ENCODE results near the gene CBX1.
"Not testable (repeated sequence)": the region's sequence is repeated elsewhere in the genome, so short reads cannot be mapped to it uniquely, and the experiment has no call there.

CBX1 gene

GRCh38 chr17:48123111-48123510, 21.8 kb upstream of the CBX1 start:
- DNase-seq (ENCODE audit: low read depth): no peak

GRCh38 chr17:48122665-48123045, 21.4 kb upstream of the CBX1 start:
- DNase-seq (ENCODE audit: low read depth): no peak

DNA sequence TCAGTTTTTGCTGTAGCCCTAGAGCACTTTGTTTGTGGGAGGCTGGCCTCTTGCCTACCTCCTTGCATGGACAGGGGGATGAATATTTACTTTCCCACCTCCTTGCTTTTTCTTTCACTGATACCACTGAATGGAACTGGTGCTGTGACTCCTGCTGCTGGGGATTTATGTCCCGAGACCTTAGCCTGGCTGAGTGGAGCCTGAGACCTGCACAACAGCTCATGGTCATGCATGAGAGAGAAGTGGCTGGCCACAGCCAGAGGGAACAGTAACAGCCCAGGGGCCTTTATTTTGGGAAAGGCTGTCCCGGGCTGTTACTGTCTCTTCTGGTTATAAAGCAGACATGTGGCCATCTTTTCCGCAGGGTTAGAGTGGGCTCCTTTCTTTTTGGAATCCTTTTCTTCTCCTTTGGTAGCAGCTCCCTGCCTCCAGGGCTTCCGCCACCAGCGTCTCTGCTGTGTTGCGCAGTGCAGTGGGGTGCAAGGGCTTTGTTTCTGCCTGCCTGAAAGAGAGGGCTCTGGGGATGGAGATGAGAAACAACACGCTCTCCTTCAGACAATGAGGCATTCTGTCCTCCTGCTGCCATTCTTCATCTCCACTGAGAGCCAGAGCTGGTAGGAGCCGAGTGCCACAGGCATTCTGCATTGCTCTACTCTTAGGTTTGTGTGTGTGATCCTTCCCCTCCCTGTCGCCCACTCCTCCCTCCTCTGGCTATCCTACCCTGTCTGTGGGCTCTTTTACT, 20.8 kb upstream of the CBX1 start:
- no peak for DNase-seq (ENCODE audit: low read depth)

DNA sequence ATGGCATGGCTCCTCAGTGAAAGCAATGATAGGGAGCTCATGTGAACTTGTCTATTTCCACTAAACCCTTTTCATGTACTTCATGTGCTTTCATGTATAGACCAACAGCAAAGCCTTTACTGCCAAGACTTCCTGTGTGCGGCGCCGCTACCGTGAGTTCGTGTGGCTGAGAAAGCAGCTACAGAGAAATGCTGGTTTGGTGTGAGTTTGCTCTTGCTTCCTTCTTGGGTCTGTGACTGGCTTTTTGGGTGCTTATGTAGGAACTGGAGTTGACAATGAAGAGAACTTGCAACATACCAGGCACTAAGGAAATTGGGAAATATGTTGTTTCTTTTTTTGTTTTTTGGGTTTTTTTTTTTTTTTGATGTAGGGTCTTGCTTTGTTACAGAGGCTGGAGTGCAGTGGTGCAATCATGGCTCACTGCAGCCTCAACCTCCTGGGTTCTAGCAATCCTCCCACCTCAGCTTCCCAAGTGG, 12.0 kb upstream of the CBX1 start:
- DNase-seq (ENCODE audit: low read depth): peak; percentile 20

DNA sequence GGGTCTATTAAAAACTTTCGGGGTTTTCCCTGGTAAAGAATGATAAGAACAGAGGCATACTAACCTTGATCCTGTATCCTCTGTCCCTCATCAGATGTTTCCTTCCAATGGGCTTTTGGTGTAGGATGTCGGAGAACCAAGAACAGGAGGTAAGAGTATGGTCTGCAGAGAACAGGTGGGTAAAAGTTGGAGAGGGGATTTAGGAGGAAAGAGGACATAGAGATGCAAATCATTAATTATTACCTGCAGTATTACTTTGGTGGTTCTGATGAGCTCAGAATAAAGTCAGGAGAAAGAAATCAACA, 10.6 kb upstream of the CBX1 start:
- no peak for DNase-seq (ENCODE audit: low read depth)

DNA sequence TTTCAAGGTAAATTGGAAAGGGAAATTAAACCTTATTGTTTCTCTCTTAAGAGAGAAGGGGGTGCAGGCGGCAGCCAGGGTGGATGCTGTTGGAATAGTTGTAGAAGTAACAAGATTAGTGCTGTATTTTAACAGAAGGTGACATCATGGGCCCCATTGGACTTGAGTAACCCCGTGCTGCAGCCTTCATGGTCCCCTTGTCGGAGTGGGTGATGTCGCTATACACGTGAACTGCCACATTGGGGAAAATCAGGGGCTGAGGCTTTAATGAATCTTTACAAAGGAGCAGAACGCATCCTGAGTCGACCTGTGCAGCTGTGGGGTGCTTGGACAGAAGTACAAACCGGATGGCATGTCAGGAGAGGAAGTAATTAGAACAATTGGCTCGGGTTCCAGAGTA, 9.5 kb upstream of the CBX1 start:
- no peak for DNase-seq (ENCODE audit: low read depth)

GRCh38 chr17:48107137-48108055, 6.1 kb upstream of the CBX1 start, which contains the start of gene SNX11:
Gene SNX11, plus strand, starts transcription at chr17:48107766. Its CDS starts 4,278 bp downstream, at chr17:48112044.
- DNase-seq (ENCODE audit: low read depth): peak; percentile 95

DNA sequence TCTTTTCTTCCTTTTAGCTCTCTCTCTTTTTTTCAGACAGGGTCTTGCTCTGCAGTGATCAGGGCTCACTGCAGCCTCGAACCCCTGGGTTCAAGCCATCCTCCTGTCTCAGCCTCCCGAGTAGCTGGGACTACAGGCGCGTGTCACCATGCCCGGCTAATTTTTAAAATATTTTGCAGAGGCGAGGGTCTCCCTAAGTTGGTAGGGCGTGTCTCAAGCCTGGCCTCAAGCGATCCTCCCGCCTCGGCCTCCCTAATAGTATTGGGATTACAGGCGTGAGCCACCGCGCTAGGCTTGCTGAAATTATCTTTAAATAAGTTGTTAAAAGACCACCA, 5.5 kb upstream of the CBX1 start:
- no peak for DNase-seq (ENCODE audit: low read depth)

DNA sequence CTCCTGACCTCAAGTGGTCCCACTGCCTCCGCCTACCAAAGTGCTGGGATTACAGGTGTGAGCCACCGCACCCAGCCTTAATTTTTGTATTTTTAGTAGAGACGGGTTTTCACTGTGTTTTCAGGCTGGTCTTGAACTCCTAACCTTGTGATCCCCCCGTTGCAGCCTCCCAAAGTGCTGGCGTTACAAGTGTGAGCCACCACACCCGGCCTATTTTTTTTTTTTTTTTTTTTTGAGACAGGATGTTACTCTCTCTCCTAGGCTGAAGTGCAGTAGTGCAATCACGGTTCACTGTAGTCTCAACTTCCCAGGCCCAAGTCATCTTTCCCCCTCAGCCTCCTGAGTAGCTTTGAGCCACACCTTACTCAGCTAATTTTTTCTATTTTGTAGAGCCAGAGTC, 3.2 kb upstream of the CBX1 start:
- no peak for DNase-seq (ENCODE audit: low read depth)

- no peak for DNase-seq (ENCODE audit: low read depth)
These were observed 1.8 kb upstream of the CBX1 start for GRCh38 chr17:48102798-48103715.

GRCh38 chr17:48102043-48102750, 919 bp upstream of the CBX1 start:
- no peak for DNase-seq (ENCODE audit: low read depth)

DNA sequence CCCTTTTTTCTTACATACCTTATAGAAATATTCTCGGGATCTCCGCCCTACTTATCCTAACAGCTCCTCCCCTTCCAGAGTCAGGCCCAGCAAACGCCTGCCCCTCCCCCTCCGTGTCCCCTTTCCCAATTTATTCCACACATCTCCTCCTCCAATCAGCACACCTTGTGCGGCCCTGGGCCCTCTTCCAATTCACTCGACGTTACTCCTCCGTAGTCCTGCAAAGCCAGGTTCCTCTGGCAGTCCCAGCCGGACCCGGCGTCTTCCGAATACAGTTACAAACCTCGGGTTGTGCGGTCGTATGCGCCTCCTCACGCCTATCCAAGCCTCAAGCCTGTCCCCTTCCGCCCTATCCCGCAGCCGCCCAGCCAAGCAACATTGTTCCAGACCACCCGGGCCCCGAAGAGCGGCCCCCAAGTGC, 677 bp downstream of the CBX1 start:
- DNase-seq (ENCODE audit: low read depth): no peak

GRCh38 chr17:48100160-48100559, 1.1 kb downstream of the CBX1 start:
- no peak for DNase-seq (ENCODE audit: low read depth)

DNA sequence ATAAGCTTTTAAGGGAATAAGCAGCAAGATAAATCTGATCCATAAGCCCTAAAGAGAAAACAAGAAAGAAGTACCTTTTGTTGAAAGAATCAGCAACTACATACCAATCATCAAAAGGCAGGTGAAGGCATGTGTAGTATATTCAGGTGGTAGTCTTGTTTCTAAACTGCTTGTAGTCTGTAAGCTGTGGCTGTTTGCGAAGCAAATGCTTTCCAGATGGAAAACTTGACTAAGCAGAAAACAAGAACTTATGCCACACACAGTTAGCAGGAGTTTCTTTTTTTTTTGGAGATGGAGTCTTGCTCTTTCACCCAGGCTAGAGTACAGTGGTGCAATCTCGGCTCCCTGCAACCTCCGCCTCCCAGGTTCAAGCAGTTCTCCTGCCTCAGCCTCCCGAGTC, 5.7 kb downstream of the CBX1 start:
- DNase-seq (ENCODE audit: low read depth): no peak

GRCh38 chr17:48093341-48094045, 7.8 kb downstream of the CBX1 start:
- DNase-seq (ENCODE audit: low read depth): no peak

DNA sequence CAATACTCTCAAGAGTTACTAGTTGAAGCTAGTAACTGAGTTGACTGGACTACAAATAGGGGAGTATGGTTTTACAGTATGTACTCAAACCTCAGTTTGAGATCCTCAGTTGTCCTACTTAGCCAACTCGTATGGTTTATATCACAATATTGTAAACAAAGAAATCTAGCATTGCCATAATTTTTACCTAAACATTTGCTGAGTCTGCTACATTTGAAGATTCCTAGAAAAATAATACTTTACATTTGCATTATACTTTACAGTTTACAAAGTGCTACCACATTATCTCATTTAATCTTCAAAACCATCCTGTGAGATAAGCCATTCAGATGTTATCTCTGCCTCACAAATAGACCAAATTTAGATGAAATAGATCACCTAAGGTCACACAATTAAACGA, 16.3 kb downstream of the CBX1 start:
- DNase-seq (ENCODE audit: low read depth): no peak

DNA sequence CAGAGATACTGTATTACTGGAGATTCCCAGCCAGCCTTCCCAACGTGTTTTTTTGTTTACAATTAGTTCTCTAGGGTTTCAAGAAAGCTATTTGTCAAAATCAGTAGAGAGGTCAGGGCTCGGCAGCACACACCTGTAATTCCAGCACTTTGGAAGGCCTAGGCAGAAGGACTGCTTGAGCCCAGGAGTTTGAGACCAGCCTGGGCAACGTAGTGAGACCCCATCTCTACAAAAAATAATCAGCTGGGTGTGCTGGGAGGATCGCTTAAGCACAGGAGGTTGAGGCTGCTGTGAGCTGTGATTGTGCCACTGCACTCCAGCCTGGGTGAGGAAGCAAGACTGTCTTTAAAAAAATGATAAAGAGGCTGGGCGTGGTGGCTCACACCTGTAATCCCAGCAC, 19.4 kb downstream of the CBX1 start:
- DNase-seq (ENCODE audit: low read depth): no peak

DNA sequence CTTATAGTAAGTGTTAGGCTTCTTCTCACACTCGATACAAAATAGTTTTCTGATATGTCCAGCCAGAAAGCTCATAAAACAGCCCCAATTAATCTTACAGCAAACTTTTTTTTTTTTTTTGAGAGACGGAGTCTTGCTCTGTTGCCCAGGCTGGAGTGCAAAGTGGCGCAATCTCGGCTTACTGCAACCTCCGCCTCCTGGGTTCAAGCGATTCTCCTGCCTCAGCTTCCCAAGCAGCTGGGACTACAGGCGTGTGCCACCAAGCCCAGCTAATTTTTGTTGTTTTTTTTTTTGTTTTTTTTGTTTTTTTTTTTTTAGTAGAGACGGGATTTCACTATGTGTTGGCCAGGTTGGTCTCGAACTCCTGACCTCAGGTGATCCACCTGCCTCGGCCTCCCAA, 24.1 kb downstream of the CBX1 start:
- not testable (repeated sequence) for DNase-seq (ENCODE audit: low read depth)

DNA sequence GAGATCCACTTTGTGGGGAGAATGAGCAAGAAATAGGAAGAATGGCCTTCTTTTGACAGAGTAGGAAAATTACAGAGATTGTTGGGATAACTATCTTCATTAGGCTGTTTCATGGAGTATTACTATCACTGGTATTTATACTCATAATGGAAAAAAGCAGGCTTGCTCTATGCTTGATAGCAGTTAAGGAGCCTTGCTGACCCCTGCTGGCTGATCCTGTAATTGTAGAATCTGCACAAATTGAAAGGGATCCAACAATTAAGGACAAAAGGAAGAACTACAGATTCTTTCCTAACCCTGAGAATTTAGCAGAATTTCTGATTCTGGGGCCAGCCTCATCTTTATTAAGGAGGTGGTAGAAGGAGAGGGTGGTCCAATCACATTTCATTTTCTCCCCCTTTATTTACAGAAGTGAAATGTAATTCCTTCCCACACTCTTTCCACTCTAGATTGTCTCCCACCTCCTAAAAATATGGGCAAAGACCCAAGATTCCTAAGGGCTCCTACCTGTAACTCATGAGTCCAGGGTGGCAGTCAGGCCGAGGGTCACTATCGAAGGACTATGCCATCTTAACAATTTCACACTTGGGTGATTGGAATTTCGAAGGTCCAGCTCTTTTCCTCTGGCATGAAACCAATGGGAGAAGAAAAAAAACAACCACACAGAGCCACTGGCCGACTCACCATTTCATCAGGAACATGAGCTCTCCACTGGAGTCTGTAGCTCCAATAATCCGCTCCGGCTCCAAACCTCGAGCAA, 26.8 kb downstream of the CBX1 start:
- peak; percentile 71 for DNase-seq (ENCODE audit: low read depth)

GRCh38 chr17:48073566-48074094, 27.6 kb downstream of the CBX1 start:
- not testable (repeated sequence) for DNase-seq (ENCODE audit: low read depth)
